Smooth muscle cell (in vitro differentiated cells): ENCODE data around the gene CNGB1. TPM values are rescaled to one million over a fixed set of nuclear protein-coding genes. Genes with fewer than 3 reads are reported as not detected.

Source experiments
- DNase-seq: peaks from one replicate; lab custom pipeline; 2025; ENCODE audit not compliant: unreplicated experiment; lab: John Stamatoyannopoulos, UW
- H2AFZ ChIP-seq: fragments of 200-600 bp; sonication (generic); 2 replicates; pipeline ENCODE4 v1.6.0; 2016; ENCODE audit warnings: antibody characterized with exemption, low read depth, mild to moderate bottlenecking
- H3F3A ChIP-seq: fragments of 200-600 bp; sonication (generic); 2 replicates; pipeline ENCODE4 v1.6.0; 2017; ENCODE audit warnings: antibody characterized with exemption, low read depth
- H3K27ac ChIP-seq: fragments of 200-600 bp; sonication (generic); 2 replicates; pipeline ENCODE4 v1.5.1; 2016; ENCODE audit warnings: low read depth, mild to moderate bottlenecking
- H3K27me3 ChIP-seq: fragments of 200-600 bp; sonication (generic); 2 replicates; pipeline ENCODE4 v1.6.1; 2016; ENCODE audit warnings: low read depth, mild to moderate bottlenecking
- H3K36me3 ChIP-seq: fragments of 200-600 bp; sonication (generic); 2 replicates; pipeline ENCODE4 v1.5.1; 2016; ENCODE audit warnings: low read depth
- H3K4me1 ChIP-seq: fragments of 200-600 bp; sonication (generic); 2 replicates; pipeline ENCODE4 v1.5.1; 2016; ENCODE audit warnings: low read depth
- H3K4me2 ChIP-seq: fragments of 200-600 bp; sonication (generic); 2 replicates; pipeline ENCODE4 v1.6.0; 2016; ENCODE audit warnings: mild to moderate bottlenecking
- H3K4me3 ChIP-seq: fragments of 200-600 bp; sonication (generic); 2 replicates; pipeline ENCODE4 v1.5.1; 2016; ENCODE audit warnings: mild to moderate bottlenecking
- H3K79me2 ChIP-seq: fragments of 200-600 bp; sonication (generic); 2 replicates; pipeline ENCODE4 v1.6.0; 2016; ENCODE audit warnings: low read depth, mild to moderate bottlenecking
- H3K9ac ChIP-seq: fragments of 200-600 bp; sonication (generic); 2 replicates; pipeline ENCODE4 v1.6.0; 2016; ENCODE audit warnings: low read depth
- H3K9me3 ChIP-seq: fragments of 200-600 bp; sonication (generic); replicated peaks from 2 replicates; pipeline ENCODE4 v1.5.1; 2016; ENCODE audit warnings: low read depth
- H4K20me1 ChIP-seq: fragments of 200-600 bp; sonication (generic); 2 replicates; pipeline ENCODE4 v1.6.0; 2016; ENCODE audit warnings: low read depth
- CTCF ChIP-seq: fragments of 200-600 bp; sonication (generic); IDR thresholded peaks from 2 replicates; pipeline ENCODE4 v1.5.1; 2017; ENCODE audit warnings: borderline replicate concordance, mild to moderate bottlenecking, antibody characterized with exemption; ENCODE audit not compliant: insufficient read depth, poor library complexity, severe bottlenecking
- WGBS: methylation state at CpG from one replicate; pipeline ENCODE4 v1.1.7; 2016; ENCODE audit warnings: low lambda C conversion rate; 5-methylcytosine and 5-hydroxymethylcytosine counted together
- polyA plus RNA-seq: library from polyadenylated mRNA; unstranded; fragments of >200 nt; fragmentation: Nextera tagmentation; extraction: Ambion mirVana; gene quantifications from 2 replicates; pipeline ENCODE4 v1.2.1, GENCODE V29; 2016
- total RNA-seq: library from RNA; depleted of rRNA; stranded (reverse); fragments of >200 nt; gene quantifications from 2 replicates; pipeline ENCODE4 v1.2.3, GENCODE V29; 2014

CNGB1 gene
- total and polyA plus RNA-seq, 2 experiments from 2014 or later: not detected

DNA sequence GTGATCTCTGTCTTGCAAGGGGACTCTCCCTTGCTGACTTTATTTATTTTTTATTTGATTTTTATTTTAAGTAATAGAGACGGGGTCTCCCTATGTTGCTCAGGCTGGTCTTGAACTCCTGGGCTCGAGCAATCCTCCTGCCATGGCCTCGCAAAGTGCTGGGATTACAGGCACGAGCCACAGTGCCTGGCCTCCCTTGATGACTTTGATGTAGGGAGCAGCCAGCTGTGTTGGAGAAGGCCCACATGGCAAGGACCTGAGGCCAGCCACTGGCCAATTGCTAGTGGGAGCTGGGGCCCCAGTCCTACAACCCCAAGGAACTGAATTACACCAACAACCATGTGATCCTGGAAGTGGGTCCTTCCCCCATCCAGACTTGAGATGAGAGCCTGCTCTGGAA lies 81.8 kb downstream of the CNGB1 start:
- no peak for TF ChIP-seq CTCF
- WGBS: 84% methylated on average over 4 of the region's 4 CpGs
- DNase-seq: no peak
- H3K27ac ChIP-seq: no peak overlapping the region
- H3K4me3 ChIP-seq: no peak overlapping the region
- H4K20me1 ChIP-seq: no peaks in the 10 kb centered on the region
- peaks cover 6% of the 10 kb centered on the region for H3K27me3 ChIP-seq
- H3K4me1 ChIP-seq: no peaks in the 10 kb centered on the region
- H3F3A ChIP-seq: no peaks in the 10 kb centered on the region
- no peak overlapping the region for H3K9ac ChIP-seq
- H2AFZ ChIP-seq: no peak overlapping the region
- no peaks in the 10 kb centered on the region for H3K36me3 ChIP-seq
- H3K4me2 ChIP-seq: no peak overlapping the region
- H3K9me3 ChIP-seq: no peaks in the 10 kb centered on the region
- H3K79me2 ChIP-seq: no peaks in the 10 kb centered on the region

DNA sequence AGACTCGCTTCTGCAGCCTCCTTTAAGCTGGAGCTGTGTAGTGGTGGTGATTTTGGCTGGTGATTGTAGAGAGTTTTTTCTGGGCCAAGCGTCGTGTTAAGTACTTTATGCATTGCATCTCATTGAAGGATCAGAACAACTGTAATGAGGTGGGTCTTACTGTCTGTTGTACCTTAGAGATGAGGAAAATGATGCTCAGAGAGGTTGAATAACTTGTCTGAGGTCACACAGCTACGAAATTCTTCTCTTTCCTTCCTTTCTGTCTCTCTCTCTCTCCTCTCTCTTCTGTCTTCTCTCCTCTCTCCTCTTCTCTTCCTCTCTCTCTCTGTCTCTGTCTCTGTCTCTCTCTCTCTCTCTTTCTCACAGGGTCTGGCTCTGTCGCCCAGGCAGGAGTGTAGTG lies 82.8 kb downstream of the CNGB1 start:
- H3K27ac ChIP-seq: no peak overlapping the region
- H3K79me2 ChIP-seq: no peaks in the 10 kb centered on the region
- no peak overlapping the region for H3K4me2 ChIP-seq
- DNase-seq: no peak
- no peak for TF ChIP-seq CTCF
- H3F3A ChIP-seq: no peaks in the 10 kb centered on the region
- no peaks in the 10 kb centered on the region for H3K36me3 ChIP-seq
- H3K9ac ChIP-seq: no peak overlapping the region
- H3K27me3 ChIP-seq: peaks cover 15% of the 10 kb centered on the region
- 93% methylated on average over 5 of the region's 5 CpGs for WGBS
- no peaks in the 10 kb centered on the region for H4K20me1 ChIP-seq
- no peak overlapping the region for H3K4me3 ChIP-seq
- H3K4me1 ChIP-seq: no peaks in the 10 kb centered on the region
- H2AFZ ChIP-seq: no peak overlapping the region
- no peaks in the 10 kb centered on the region for H3K9me3 ChIP-seq

- no peak for TF ChIP-seq CTCF
- no peaks in the 10 kb centered on the region for H3K79me2 ChIP-seq
- H4K20me1 ChIP-seq: no peaks in the 10 kb centered on the region
- H3K36me3 ChIP-seq: no peaks in the 10 kb centered on the region
- no peak for DNase-seq
- H3K4me1 ChIP-seq: peaks cover under 1% of the 10 kb centered on the region
- no peak overlapping the region for H3K9ac ChIP-seq
- no peaks in the 10 kb centered on the region for H3K9me3 ChIP-seq
- H3K4me2 ChIP-seq: no peak overlapping the region
- 98% methylated on average over 14 of the region's 14 CpGs for WGBS
- no peak overlapping the region for H3K27ac ChIP-seq
- H3F3A ChIP-seq: no peaks in the 10 kb centered on the region
- H2AFZ ChIP-seq: no peak overlapping the region
- H3K4me3 ChIP-seq: no peak overlapping the region
- peaks cover 19% of the 10 kb centered on the region for H3K27me3 ChIP-seq
Observed at GRCh38 chr16:57887711-57888110, 83.2 kb downstream of the CNGB1 start.

DNA sequence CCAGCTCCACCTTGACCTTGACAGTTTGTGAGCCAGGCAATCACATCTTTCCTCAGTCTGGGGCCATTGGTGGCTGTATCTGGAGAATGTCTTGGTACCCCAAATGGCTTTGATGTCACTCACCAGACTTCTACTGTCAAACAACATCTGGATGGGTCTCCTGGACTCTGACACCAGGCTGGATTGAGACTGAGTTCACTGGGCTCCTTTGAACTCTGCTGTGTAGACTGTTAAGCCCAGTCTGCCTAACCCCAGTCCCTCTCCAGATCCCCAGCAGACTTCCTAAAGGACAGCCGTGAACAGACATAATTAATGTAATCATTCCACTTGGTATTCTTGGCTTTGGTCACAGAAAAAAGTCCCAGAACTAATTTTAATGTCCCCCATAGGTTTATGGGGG lies 84.5 kb downstream of the CNGB1 start:
- no peaks in the 10 kb centered on the region for H4K20me1 ChIP-seq
- H3K4me3 ChIP-seq: no peak overlapping the region
- TF ChIP-seq CTCF: no peak
- H3K4me2 ChIP-seq: no peak overlapping the region
- H3K79me2 ChIP-seq: no peaks in the 10 kb centered on the region
- DNase-seq: no peak
- no peaks in the 10 kb centered on the region for H3K9me3 ChIP-seq
- H2AFZ ChIP-seq: no peak overlapping the region
- no peaks in the 10 kb centered on the region for H3F3A ChIP-seq
- no peak overlapping the region for H3K9ac ChIP-seq
- H3K27ac ChIP-seq: no peak overlapping the region
- H3K27me3 ChIP-seq: peaks cover 24% of the 10 kb centered on the region
- H3K36me3 ChIP-seq: no peaks in the 10 kb centered on the region
- peaks cover 6% of the 10 kb centered on the region for H3K4me1 ChIP-seq
- 43% methylated on average over 1 of the region's 1 CpG for WGBS
